Islet precursor cell (in vitro differentiated cells): ENCODE measurements around the gene PIGM.
"Not testable (repeated sequence)": the region's sequence is repeated elsewhere in the genome, so short reads cannot be mapped to it uniquely, and the experiment has no call there.

ENCODE experiments used
- DNase-seq: peaks from one replicate; pipeline ENCODE4 v3.0.0-alpha.2; 2018

The PIGM gene

GRCh38 chr1:160058087-160058486, 26.3 kb upstream of the PIGM start:
- DNase-seq: no peak

- DNase-seq: no peak
These were observed 24.9 kb upstream of the PIGM start for GRCh38 chr1:160056648-160057169.

GRCh38 chr1:160053548-160054365, 22.0 kb upstream of the PIGM start:
- peak; percentile 41 for DNase-seq

GRCh38 chr1:160052936-160053335, 21.1 kb upstream of the PIGM start:
- peak; percentile 41 for DNase-seq

- DNase-seq: no peak
These were observed 18.8 kb upstream of the PIGM start for GRCh38 chr1:160050619-160051018.

GRCh38 chr1:160050182-160050581, 18.4 kb upstream of the PIGM start:
- DNase-seq: not testable (repeated sequence)

GRCh38 chr1:160049101-160049500, 17.3 kb upstream of the PIGM start:
- DNase-seq: no peak

- peak; percentile 22 for DNase-seq
These were observed 16.5 kb upstream of the PIGM start for GRCh38 chr1:160048335-160048734.

GRCh38 chr1:160047111-160047991, 15.6 kb upstream of the PIGM start:
- DNase-seq: peak; percentile 27

- peak; percentile 59 for DNase-seq
These were observed 14.8 kb upstream of the PIGM start for GRCh38 chr1:160046494-160047110.

GRCh38 chr1:160045653-160046052, 13.9 kb upstream of the PIGM start:
- DNase-seq: no peak

- peak; percentile 25 for DNase-seq
These were observed 11.8 kb upstream of the PIGM start for GRCh38 chr1:160043543-160043942.

- DNase-seq: no peak
These were observed 8.7 kb upstream of the PIGM start for GRCh38 chr1:160040476-160040875.

GRCh38 chr1:160032165-160032820, 503 bp upstream of the PIGM start:
- DNase-seq: peak; percentile 52

- peak; percentile 31 for DNase-seq
These were observed 979 bp downstream of the PIGM start for GRCh38 chr1:160030657-160031364.

- DNase-seq: no peak
These were observed 3.4 kb downstream of the PIGM start for GRCh38 chr1:160028426-160028825.

- no peak for DNase-seq
These were observed 6.5 kb downstream of the PIGM start for GRCh38 chr1:160025314-160025713.

GRCh38 chr1:160024195-160024905, 7.4 kb downstream of the PIGM start:
- DNase-seq: no peak

GRCh38 chr1:160022330-160023310, 9.2 kb downstream of the PIGM start:
- DNase-seq: peak; percentile 12
